HEK293 (cell line): ENCODE measurements around the gene SLC25A11.

ENCODE experiments used
- BCL11B ChIP-seq: fragments of 450-650 bp; formaldehyde crosslinking; IDR thresholded peaks from 2 replicates; pipeline ENCODE4 v1.5.1; 2016; ENCODE audit warnings: low read depth, missing biosample characterization, missing genetic modification characterization
- GFI1B ChIP-seq: fragments of 450-650 bp; formaldehyde crosslinking; IDR thresholded peaks from 2 replicates; pipeline ENCODE4 v1.5.1; 2016; ENCODE audit warnings: missing biosample characterization, missing genetic modification characterization
- GLI4 ChIP-seq: fragments of 450-650 bp; formaldehyde crosslinking; IDR thresholded peaks from 2 replicates; pipeline ENCODE4 v1.5.1; 2016; ENCODE audit warnings: missing biosample characterization, missing genetic modification characterization
- GLIS1 ChIP-seq: fragments of 450-650 bp; formaldehyde crosslinking; IDR thresholded peaks from 2 replicates; pipeline ENCODE4 v1.5.1; 2016; ENCODE audit warnings: missing biosample characterization, missing genetic modification characterization
- INSM2 ChIP-seq: fragments of 450-650 bp; formaldehyde crosslinking; IDR thresholded peaks from 2 replicates; pipeline ENCODE4 v1.5.1; 2016; ENCODE audit warnings: missing biosample characterization, missing genetic modification characterization
- PATZ1 ChIP-seq: fragments of 450-650 bp; formaldehyde crosslinking; IDR thresholded peaks from 2 replicates; pipeline ENCODE4 v1.5.1; 2016; ENCODE audit warnings: missing biosample characterization, missing genetic modification characterization
- PRDM10 ChIP-seq: fragments of 450-650 bp; formaldehyde crosslinking; IDR thresholded peaks from 2 replicates; pipeline ENCODE4 v1.5.1; 2016; ENCODE audit warnings: missing biosample characterization, missing genetic modification characterization
- REST ChIP-seq: fragments of 450-650 bp; formaldehyde crosslinking; IDR thresholded peaks from 2 replicates; pipeline ENCODE4 v1.5.1; 2016; ENCODE audit warnings: missing biosample characterization, missing genetic modification characterization
- SETDB1 ChIP-seq: IDR thresholded peaks from one replicate; pipeline ENCODE4 v1.6.1; 2017; ENCODE audit warnings: mild to moderate bottlenecking, low read length, moderate library complexity, mixed read lengths; ENCODE audit not compliant: insufficient read length
- WT1 ChIP-seq: fragments of 450-650 bp; formaldehyde crosslinking; IDR thresholded peaks from 2 replicates; pipeline ENCODE4 v1.5.1; 2016; ENCODE audit warnings: missing biosample characterization, missing genetic modification characterization
- YY2 ChIP-seq: fragments of 450-650 bp; formaldehyde crosslinking; IDR thresholded peaks from 2 replicates; pipeline ENCODE4 v1.5.1; 2016; ENCODE audit warnings: missing biosample characterization, missing genetic modification characterization
- ZBTB20 ChIP-seq: fragments of 450-650 bp; formaldehyde crosslinking; IDR thresholded peaks from 2 replicates; pipeline ENCODE4 v1.5.1; 2016; ENCODE audit warnings: missing biosample characterization, missing genetic modification characterization
- ZBTB21 ChIP-seq: fragments of 450-650 bp; formaldehyde crosslinking; IDR thresholded peaks from 2 replicates; pipeline ENCODE4 v1.5.1; 2017; ENCODE audit warnings: missing biosample characterization, missing genetic modification characterization
- ZBTB48 ChIP-seq: fragments of 450-650 bp; formaldehyde crosslinking; IDR thresholded peaks from 2 replicates; pipeline ENCODE4 v1.5.1; 2016; ENCODE audit warnings: missing biosample characterization, missing genetic modification characterization
- ZBTB7A ChIP-seq: fragments of 450-650 bp; formaldehyde crosslinking; IDR thresholded peaks from 2 replicates; pipeline ENCODE4 v1.5.1; 2016; ENCODE audit warnings: low read depth, missing biosample characterization, missing genetic modification characterization
- ZFHX2 ChIP-seq: fragments of 450-650 bp; formaldehyde crosslinking; conservative IDR thresholded peaks from 2 replicates; pipeline ENCODE4 v1.5.1; 2016; ENCODE audit warnings: missing biosample characterization, missing genetic modification characterization
- ZFP41 ChIP-seq: fragments of 450-650 bp; formaldehyde crosslinking; IDR thresholded peaks from 2 replicates; pipeline ENCODE4 v1.5.1; 2016; ENCODE audit warnings: missing biosample characterization, missing genetic modification characterization, borderline replicate concordance
- ZFP69B ChIP-seq: fragments of 450-650 bp; formaldehyde crosslinking; IDR thresholded peaks from 2 replicates; pipeline ENCODE4 v1.5.1; 2016; ENCODE audit warnings: missing biosample characterization, missing genetic modification characterization
- ZNF2 ChIP-seq: fragments of 450-650 bp; formaldehyde crosslinking; IDR thresholded peaks from 2 replicates; pipeline ENCODE4 v1.5.1; 2016; ENCODE audit warnings: missing biosample characterization, missing genetic modification characterization
- ZNF214 ChIP-seq: fragments of 450-650 bp; formaldehyde crosslinking; IDR thresholded peaks from 2 replicates; pipeline ENCODE4 v1.5.1; 2017; ENCODE audit warnings: missing biosample characterization, mild to moderate bottlenecking, missing genetic modification characterization, borderline replicate concordance
- ZNF335 ChIP-seq: fragments of 450-650 bp; formaldehyde crosslinking; conservative IDR thresholded peaks from 2 replicates; pipeline ENCODE4 v1.5.1; 2016; ENCODE audit warnings: missing biosample characterization, missing genetic modification characterization
- ZNF366 ChIP-seq: fragments of 450-650 bp; formaldehyde crosslinking; conservative IDR thresholded peaks from 2 replicates; pipeline ENCODE4 v1.5.1; 2016; ENCODE audit warnings: missing biosample characterization, missing genetic modification characterization
- ZNF473 ChIP-seq: fragments of 450-650 bp; formaldehyde crosslinking; IDR thresholded peaks from 2 replicates; pipeline ENCODE4 v1.5.1; 2017; ENCODE audit warnings: missing biosample characterization, missing genetic modification characterization
- ZNF501 ChIP-seq: fragments of 450-650 bp; formaldehyde crosslinking; IDR thresholded peaks from 2 replicates; pipeline ENCODE4 v1.5.1; 2016; ENCODE audit warnings: missing biosample characterization, missing genetic modification characterization
- ZNF558 ChIP-seq: fragments of 450-650 bp; formaldehyde crosslinking; IDR thresholded peaks from 2 replicates; pipeline ENCODE4 v1.5.1; 2016; ENCODE audit warnings: missing biosample characterization, missing genetic modification characterization
- ZNF560 ChIP-seq: fragments of 450-650 bp; formaldehyde crosslinking; IDR thresholded peaks from 2 replicates; pipeline ENCODE4 v1.5.1; 2017; ENCODE audit warnings: missing biosample characterization, missing genetic modification characterization, borderline replicate concordance
- ZNF580 ChIP-seq: fragments of 450-650 bp; formaldehyde crosslinking; IDR thresholded peaks from 2 replicates; pipeline ENCODE4 v1.5.1; 2016; ENCODE audit warnings: missing biosample characterization, missing genetic modification characterization
- ZNF600 ChIP-seq: fragments of 450-650 bp; formaldehyde crosslinking; IDR thresholded peaks from 2 replicates; pipeline ENCODE4 v1.5.1; 2016; ENCODE audit warnings: missing biosample characterization, missing genetic modification characterization
- ZNF707 ChIP-seq: fragments of 450-650 bp; formaldehyde crosslinking; IDR thresholded peaks from 2 replicates; pipeline ENCODE4 v1.5.1; 2016; ENCODE audit warnings: missing biosample characterization, missing genetic modification characterization

SLC25A11 gene

GRCh38 chr17:4966844-4967538 is 27.1 kb upstream of the SLC25A11 start (continued):
- no peak for TF ChIP-seq ZNF560 (tag by site-specific recombination)
- 0 out of 2 replicates have a peak, but pooled peaks have one; percentile 8 for TF ChIP-seq GLI4 (tag by site-specific recombination)
- 0 out of 2 replicates have a peak, but pooled peaks have one; percentile 29 for TF ChIP-seq REST (tag by site-specific recombination)
- peak; percentile 86 for TF ChIP-seq ZNF366 (tag by site-specific recombination)
- TF ChIP-seq ZBTB20 (tag by site-specific recombination) = peak; percentile 67; the same call in 1 of the 2 replicates
- TF ChIP-seq BCL11B (tag by site-specific recombination) = peak; percentile 95
- TF ChIP-seq ZNF214 = no peak
- TF ChIP-seq GLIS1 (tag by site-specific recombination) = peak; percentile 59
- TF ChIP-seq ZNF501 (tag by site-specific recombination) = peak; percentile 61; the same call in 1 of the 2 replicates
- TF ChIP-seq YY2 = no peak
- TF ChIP-seq ZNF600 (tag by site-specific recombination) = peak; percentile 72
- TF ChIP-seq ZNF707 (tag by site-specific recombination) = no peak
- peak; percentile 75 for TF ChIP-seq PATZ1 (tag by site-specific recombination)
- peak; percentile 7 for TF ChIP-seq SETDB1
- TF ChIP-seq WT1 (tag by site-specific recombination) = peak; percentile 39
- no peak; the same call in 1 of the 2 replicates for TF ChIP-seq ZNF335 (tag by site-specific recombination)
- peak; percentile 40; the same call in 1 of the 2 replicates for TF ChIP-seq ZBTB7A (tag by site-specific recombination)
- 0 out of 2 replicates have a peak, but pooled peaks have one; percentile 10 for TF ChIP-seq INSM2 (tag by site-specific recombination)
- no peak for TF ChIP-seq ZNF473 (tag by site-specific recombination)
- peak; percentile 91 for TF ChIP-seq ZBTB48 (tag by site-specific recombination)
- peak; percentile 38; the same call in 1 of the 2 replicates for TF ChIP-seq ZBTB21 (tag by site-specific recombination)
- TF ChIP-seq ZFP41 (tag by site-specific recombination) = no peak
- TF ChIP-seq ZNF558 (tag by site-specific recombination) = no peak
- peak; percentile 42; the same call in 1 of the 2 replicates for TF ChIP-seq ZNF580 (tag by site-specific recombination)
- TF ChIP-seq ZFP69B (tag by site-specific recombination) = peak; percentile 48; the same call in 1 of the 2 replicates
- peak; percentile 64; the same call in 1 of the 2 replicates for TF ChIP-seq ZNF2
- TF ChIP-seq PRDM10 (tag by site-specific recombination) = peak; percentile 77
- 0 out of 2 replicates have a peak, but pooled peaks have one; percentile 21 for TF ChIP-seq GFI1B
- TF ChIP-seq ZFHX2 (tag by site-specific recombination) = 0 out of 2 replicates have a peak, but pooled peaks have one; percentile 20
